ENCODE data around the gene BCL3.

Gene BCL3

DNA sequence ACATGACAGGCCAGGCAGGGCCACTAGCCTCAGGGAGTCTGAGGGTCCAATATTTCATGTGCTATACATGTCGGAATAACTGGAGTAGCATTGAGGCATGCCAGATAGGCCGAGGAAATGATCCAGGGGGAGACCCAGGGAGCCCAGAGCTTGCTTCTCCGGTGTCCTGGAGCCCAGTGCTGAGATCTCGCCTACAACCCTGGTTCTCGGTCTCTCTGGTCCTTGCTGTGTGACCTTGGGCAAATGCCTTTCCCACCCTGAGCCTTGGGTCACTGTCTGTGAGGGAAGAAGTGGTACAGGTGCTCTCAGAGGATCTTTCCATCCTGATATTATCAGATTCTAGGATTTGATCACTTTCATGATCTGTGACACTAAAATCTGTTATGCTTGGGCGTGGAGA lies 40.5 kb downstream of the BCL3 start:
- ATAC-seq (ENCODE audit: low read depth) (no peak), DNase-seq (ENCODE audit: low spot score in 2 of 2) (no peak)
- no peaks in the 10 kb centered on the region for H3K36me3 Mint-ChIP-seq
- peaks cover 13% of the 10 kb centered on the region for H3K27me3 Mint-ChIP-seq
- H3K4me3 Mint-ChIP-seq, result no peak overlapping the region
- no peaks in the 10 kb centered on the region for H3K9me3 Mint-ChIP-seq
- no peak overlapping the region for H3K27ac Mint-ChIP-seq
- H3K4me1 Mint-ChIP-seq, result peaks cover 4% of the 10 kb centered on the region

DNA sequence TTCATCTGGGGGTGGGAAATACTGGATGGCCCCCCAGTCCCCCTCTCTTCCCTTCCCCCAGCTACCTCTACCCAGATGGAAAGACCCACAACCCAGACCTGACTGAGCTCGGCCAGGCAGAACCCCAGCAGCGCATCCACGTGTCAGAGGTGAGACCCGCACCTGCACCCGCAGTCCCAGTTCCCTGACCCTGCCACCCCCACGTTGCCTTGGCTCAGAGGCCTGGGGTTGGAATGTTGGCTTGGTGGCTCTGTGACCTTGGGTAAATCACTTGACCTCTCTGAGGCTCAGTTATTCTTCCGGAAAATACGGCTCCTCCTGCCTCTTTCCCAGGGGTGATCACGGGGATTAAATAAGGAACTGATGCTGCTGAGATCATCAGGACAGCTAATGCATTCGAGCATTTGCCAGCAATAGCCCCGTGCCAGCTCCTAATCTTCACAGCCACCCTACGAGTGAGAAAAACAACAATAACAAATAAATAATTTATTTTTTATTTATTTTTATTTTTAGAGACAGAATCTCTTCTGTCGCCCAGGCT lies 41.5 kb downstream of the BCL3 start:
- H3K36me3 Mint-ChIP-seq, result no peaks in the 10 kb centered on the region
- ATAC-seq (ENCODE audit: low read depth) (no peak), DNase-seq (ENCODE audit: low spot score in 2 of 2) (no peak)
- H3K9me3 Mint-ChIP-seq, result no peaks in the 10 kb centered on the region
- H3K4me1 Mint-ChIP-seq, result no peaks in the 10 kb centered on the region
- no peak overlapping the region for H3K27ac Mint-ChIP-seq
- no peak overlapping the region for H3K4me3 Mint-ChIP-seq
- peaks cover 13% of the 10 kb centered on the region for H3K27me3 Mint-ChIP-seq

DNA sequence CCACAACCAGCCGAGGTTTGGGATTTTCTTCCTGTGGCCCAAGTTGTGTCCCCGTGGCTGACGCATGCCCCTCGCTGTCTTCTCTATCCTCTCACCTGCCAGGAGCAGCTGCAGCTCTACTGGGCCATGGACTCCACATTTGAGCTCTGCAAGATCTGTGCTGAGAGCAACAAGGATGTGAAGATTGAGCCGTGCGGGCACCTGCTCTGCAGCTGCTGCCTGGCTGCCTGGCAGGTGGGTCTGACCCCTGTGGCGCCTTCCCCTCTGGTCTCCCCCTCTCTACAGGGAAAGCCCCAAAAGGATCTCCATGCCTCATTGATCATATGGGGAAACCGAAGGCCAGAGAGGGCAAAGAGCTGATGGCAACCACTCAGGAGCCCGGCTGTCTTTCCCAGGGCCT lies 43.8 kb downstream of the BCL3 start:
- ATAC-seq (ENCODE audit: low read depth) (peak; percentile 83), DNase-seq (ENCODE audit: low spot score in 2 of 2) (no peak)
- no peak overlapping the region for H3K4me3 Mint-ChIP-seq
- peaks cover 16% of the 10 kb centered on the region for H3K27me3 Mint-ChIP-seq
- peaks cover 3% of the 10 kb centered on the region for H3K4me1 Mint-ChIP-seq
- H3K27ac Mint-ChIP-seq, result no peak overlapping the region
- H3K9me3 Mint-ChIP-seq, result no peaks in the 10 kb centered on the region
- H3K36me3 Mint-ChIP-seq, result no peaks in the 10 kb centered on the region

DNA sequence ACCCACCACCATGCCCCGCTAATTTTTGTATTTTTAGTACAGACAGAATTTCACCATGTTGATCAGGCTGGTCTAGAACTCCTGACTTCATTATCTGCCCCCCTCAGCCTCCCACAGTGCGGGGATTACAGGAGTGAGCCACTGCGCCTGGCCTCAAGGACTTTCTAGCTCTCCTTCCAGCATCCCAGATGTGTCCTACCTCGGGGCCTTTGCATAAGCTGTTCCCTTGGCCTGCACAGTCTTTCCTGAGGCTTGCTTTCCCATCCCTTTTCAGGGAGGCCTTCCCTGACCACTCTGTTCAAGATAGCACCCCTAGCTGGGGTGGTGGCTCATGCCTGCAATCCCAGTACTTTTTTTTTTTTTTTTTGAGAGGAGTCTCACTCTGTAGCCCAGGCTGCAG lies 46.1 kb downstream of the BCL3 start:
- Mint-ChIP-seq H3K27me3 (peaks cover 21% of the 10 kb centered on the region), H3K27ac (no peak overlapping the region), H3K9me3 (no peaks in the 10 kb centered on the region), H3K4me3 (no peak overlapping the region), H3K4me1 (peaks cover 3% of the 10 kb centered on the region), H3K36me3 (no peaks in the 10 kb centered on the region)
- no peak for DNase-seq (ENCODE audit: low spot score in 2 of 2)
- no peak for ATAC-seq (ENCODE audit: low read depth)

DNA sequence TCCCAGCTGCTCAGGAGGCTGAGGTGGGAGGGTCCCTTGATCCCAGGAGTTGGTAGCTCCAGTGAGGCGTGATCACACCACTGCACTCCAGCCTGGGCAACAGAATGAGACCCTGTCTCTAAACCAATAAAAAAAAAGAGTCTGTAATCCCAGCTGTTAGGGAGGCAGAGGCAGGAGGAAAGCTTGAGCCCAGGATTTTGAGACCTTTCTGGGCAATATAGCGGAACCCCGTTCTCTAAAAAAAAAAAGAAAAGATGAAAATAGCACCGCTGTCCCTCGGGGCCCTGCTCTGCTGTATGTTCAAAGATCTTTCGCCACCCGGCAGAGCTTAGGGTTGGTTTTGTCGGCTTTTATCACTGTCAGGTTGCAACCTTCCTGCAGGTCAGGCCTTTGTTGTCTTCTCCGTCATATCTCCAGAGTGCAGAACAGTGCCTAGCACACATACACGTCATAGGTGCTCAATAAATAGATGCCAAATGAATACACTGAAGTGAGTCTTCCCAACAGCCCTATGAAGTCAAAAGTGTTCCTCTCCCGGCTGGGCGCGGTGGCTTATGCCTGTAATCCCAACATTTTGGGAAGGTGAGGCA lies 47.0 kb downstream of the BCL3 start:
- Mint-ChIP-seq H3K36me3 (no peaks in the 10 kb centered on the region), H3K27me3 (peaks cover 21% of the 10 kb centered on the region), H3K9me3 (no peaks in the 10 kb centered on the region), H3K4me3 (no peak overlapping the region), H3K27ac (no peak overlapping the region), H3K4me1 (peaks cover 6% of the 10 kb centered on the region)
- ATAC-seq (ENCODE audit: low read depth), result no peak
- no peak for DNase-seq (ENCODE audit: low spot score in 2 of 2)

- ATAC-seq (ENCODE audit: low read depth) (no peak), DNase-seq (ENCODE audit: low spot score in 2 of 2) (no peak)
- no peak overlapping the region for H3K4me3 Mint-ChIP-seq
- no peaks in the 10 kb centered on the region for H3K9me3 Mint-ChIP-seq
- no peak overlapping the region for H3K27ac Mint-ChIP-seq
- peaks cover 6% of the 10 kb centered on the region for H3K4me1 Mint-ChIP-seq
- peaks cover 21% of the 10 kb centered on the region for H3K27me3 Mint-ChIP-seq
- H3K36me3 Mint-ChIP-seq, result no peaks in the 10 kb centered on the region
Measured at GRCh38 chr19:44796701-44797115, 48.2 kb downstream of the BCL3 start.

GRCh38 chr19:44799627-44800346 lies 51.3 kb downstream of the BCL3 start:
- ATAC-seq (ENCODE audit: low read depth) (no peak), DNase-seq (ENCODE audit: low spot score in 2 of 2) (no peak)
- Mint-ChIP-seq H3K4me1 (peaks cover 6% of the 10 kb centered on the region), H3K36me3 (no peaks in the 10 kb centered on the region), H3K4me3 (no peak overlapping the region), H3K9me3 (peaks cover 2% of the 10 kb centered on the region), H3K27me3 (peaks cover 15% of the 10 kb centered on the region), H3K27ac (no peak overlapping the region)

GRCh38 chr19:44800461-44800860 lies 52.0 kb downstream of the BCL3 start:
- peak; percentile 71 to 73 for DNase-seq (ENCODE audit: low spot score in 2 of 2)
- H3K36me3 Mint-ChIP-seq, result no peaks in the 10 kb centered on the region
- no peak overlapping the region for H3K4me3 Mint-ChIP-seq
- peaks cover 15% of the 10 kb centered on the region for H3K27me3 Mint-ChIP-seq
- peaks cover 6% of the 10 kb centered on the region for H3K4me1 Mint-ChIP-seq
- peaks cover 2% of the 10 kb centered on the region for H3K9me3 Mint-ChIP-seq
- peak; percentile 98 for ATAC-seq (ENCODE audit: low read depth)
- H3K27ac Mint-ChIP-seq, result no peak overlapping the region

GRCh38 chr19:44803442-44804428 lies 55.2 kb downstream of the BCL3 start:
- no peak overlapping the region for H3K4me3 Mint-ChIP-seq
- H3K27me3 Mint-ChIP-seq, result peaks cover 15% of the 10 kb centered on the region
- H3K36me3 Mint-ChIP-seq, result no peaks in the 10 kb centered on the region
- ATAC-seq (ENCODE audit: low read depth) (no peak), DNase-seq (ENCODE audit: low spot score in 2 of 2) (no peak)
- H3K4me1 Mint-ChIP-seq, result peaks cover 8% of the 10 kb centered on the region
- no peak overlapping the region for H3K27ac Mint-ChIP-seq
- peaks cover 2% of the 10 kb centered on the region for H3K9me3 Mint-ChIP-seq

DNA sequence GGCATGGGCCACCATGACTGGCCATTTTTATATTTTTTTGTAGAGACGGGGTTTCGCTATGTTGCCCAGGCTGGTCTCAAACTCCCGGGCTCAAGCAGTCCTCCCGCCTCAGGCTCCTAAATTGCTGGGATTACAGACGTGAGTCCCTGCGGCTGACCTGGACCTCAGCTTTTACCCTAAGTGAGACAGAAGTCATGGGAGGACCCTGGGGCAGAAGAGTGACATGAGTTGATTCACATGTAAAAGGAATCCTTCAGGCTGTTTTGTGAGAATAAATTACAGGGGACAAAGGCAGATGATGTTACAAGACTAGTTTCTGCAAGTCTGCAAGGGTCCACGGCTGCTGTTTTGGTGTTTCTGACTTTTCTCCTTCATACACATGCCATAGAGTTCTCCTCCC lies 57.8 kb downstream of the BCL3 start:
- no peak for ATAC-seq (ENCODE audit: low read depth)
- H3K9me3 Mint-ChIP-seq, result peaks cover 2% of the 10 kb centered on the region
- H3K4me1 Mint-ChIP-seq, result peaks cover 5% of the 10 kb centered on the region
- no peaks in the 10 kb centered on the region for H3K36me3 Mint-ChIP-seq
- no peak overlapping the region for H3K27ac Mint-ChIP-seq
- DNase-seq (ENCODE audit: low spot score in 2 of 2), result no peak
- H3K27me3 Mint-ChIP-seq, result peaks cover 19% of the 10 kb centered on the region
- H3K4me3 Mint-ChIP-seq, result no peak overlapping the region

GRCh38 chr19:44807162-44807561 lies 58.7 kb downstream of the BCL3 start:
- ATAC-seq (ENCODE audit: low read depth) (no peak), DNase-seq (ENCODE audit: low spot score in 2 of 2) (no peak)
- Mint-ChIP-seq H3K4me3 (no peak overlapping the region), H3K9me3 (peaks cover 2% of the 10 kb centered on the region), H3K27ac (no peak overlapping the region), H3K36me3 (no peaks in the 10 kb centered on the region), H3K27me3 (peaks cover 23% of the 10 kb centered on the region), H3K4me1 (peaks cover 5% of the 10 kb centered on the region)

DNA sequence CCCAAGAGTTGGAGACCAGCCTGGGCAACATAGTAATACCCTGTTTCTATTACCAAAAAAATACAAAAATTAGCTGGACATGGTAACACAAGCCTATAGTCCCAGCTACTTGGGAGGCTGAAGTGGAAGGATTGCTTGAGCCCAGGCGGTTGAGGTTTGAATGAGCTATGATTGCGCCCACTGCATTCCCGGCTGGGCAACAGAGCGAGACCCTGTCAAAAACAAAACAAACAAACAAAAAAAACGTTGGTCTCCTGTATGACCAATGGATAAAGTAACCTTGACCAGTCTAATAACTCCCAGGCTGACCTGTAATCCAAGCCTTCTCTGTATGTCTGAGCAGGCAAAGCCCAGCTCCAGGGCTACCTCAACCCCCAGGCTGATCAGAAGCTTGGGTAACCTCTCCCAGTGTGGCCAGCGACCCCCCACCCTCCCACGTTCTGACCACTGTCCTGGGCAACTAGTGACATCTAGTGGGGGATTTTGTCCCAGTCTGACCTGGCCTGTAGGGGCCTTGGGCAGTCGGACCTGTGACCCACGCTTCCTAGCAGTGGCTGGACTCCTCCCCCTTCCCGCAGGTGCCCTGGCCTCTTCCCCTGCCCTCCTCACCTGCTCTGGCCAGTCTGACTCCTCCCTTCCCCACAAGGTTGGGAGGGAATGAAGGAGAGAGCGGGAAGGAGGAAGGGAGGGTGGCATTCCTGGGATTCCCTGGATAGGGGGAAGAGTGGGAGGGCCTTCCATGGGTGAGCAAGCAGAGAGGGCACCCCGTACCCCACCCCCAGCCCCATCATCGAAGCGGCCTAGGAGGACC lies 59.3 kb downstream of the BCL3 start:
- Mint-ChIP-seq H3K27me3 (peaks cover 18% of the 10 kb centered on the region), H3K9me3 (peaks cover 2% of the 10 kb centered on the region), H3K27ac (no peak overlapping the region), H3K4me3 (peak overlapping the region; percentile 25), H3K4me1 (peaks cover 5% of the 10 kb centered on the region), H3K36me3 (no peaks in the 10 kb centered on the region)
- no peak for DNase-seq (ENCODE audit: low spot score in 2 of 2)
- ATAC-seq (ENCODE audit: low read depth), result no peak

Data from memory B cell (primary cell).